HG03354 (cell line): Measurements from ENCODE around the gene POLR2F.
A peak's percentile ranks its signal among the peaks of the same experiment; 100 is the strongest.
"Not testable (repeated sequence)": the region's sequence is repeated elsewhere in the genome, so short reads cannot be mapped to it uniquely, and the experiment has no call there.

Source experiments
- ATAC-seq: cut with Tn5 transposase; IDR thresholded peaks from one replicate; pipeline ENCODE4 v1.9.1; 2021; ENCODE audit warnings: mild to moderate bottlenecking; ENCODE audit not compliant: unreplicated experiment, poor library complexity, severe bottlenecking

The POLR2F gene

GRCh38 chr22:37924386-37925065 lies 29.0 kb upstream of the POLR2F start:
- ATAC-seq: no peak

GRCh38 chr22:37925330-37925729 lies 28.2 kb upstream of the POLR2F start:
- no peak for ATAC-seq

- ATAC-seq: no peak
Measured at GRCh38 chr22:37925767-37926166, 27.7 kb upstream of the POLR2F start.

- no peak for ATAC-seq
Measured at GRCh38 chr22:37926358-37926757, 27.1 kb upstream of the POLR2F start.

- ATAC-seq: no peak
Measured at GRCh38 chr22:37926771-37927636, 26.5 kb upstream of the POLR2F start.

- no peak for ATAC-seq
Measured at GRCh38 chr22:37927637-37927936, 25.9 kb upstream of the POLR2F start.

- no peak for ATAC-seq
Measured at GRCh38 chr22:37929390-37929789, 24.1 kb upstream of the POLR2F start.

- no peak for ATAC-seq
Measured at GRCh38 chr22:37930270-37930951, 23.1 kb upstream of the POLR2F start.

- no peak for ATAC-seq
Measured at GRCh38 chr22:37930952-37931440, 22.5 kb upstream of the POLR2F start.

GRCh38 chr22:37931893-37932389 lies 21.6 kb upstream of the POLR2F start:
- no peak for ATAC-seq

GRCh38 chr22:37932401-37932800 lies 21.1 kb upstream of the POLR2F start:
- ATAC-seq: no peak

GRCh38 chr22:37932821-37933578 lies 20.5 kb upstream of the POLR2F start:
- ATAC-seq: no peak

GRCh38 chr22:37933711-37934376 lies 19.7 kb upstream of the POLR2F start:
- ATAC-seq: peak; percentile 81

- no peak for ATAC-seq
Measured at GRCh38 chr22:37940698-37941376, 12.7 kb upstream of the POLR2F start.

GRCh38 chr22:37942133-37942532 lies 11.4 kb upstream of the POLR2F start:
- ATAC-seq: no peak

GRCh38 chr22:37943136-37943824 lies 10.2 kb upstream of the POLR2F start:
- ATAC-seq: no peak

- no peak for ATAC-seq
Measured at GRCh38 chr22:37943825-37944198, 9.7 kb upstream of the POLR2F start.

- ATAC-seq: not testable (repeated sequence)
Measured at GRCh38 chr22:37944423-37944822, 9.1 kb upstream of the POLR2F start.
